ENCODE results near the gene LSM2. TPM values are rescaled to one million over a fixed set of nuclear protein-coding genes. Genes with fewer than 3 reads are reported as not detected.

The LSM2 gene
- 17.2 and 18.4 TPM in 2 replicates for total RNA-seq

DNA sequence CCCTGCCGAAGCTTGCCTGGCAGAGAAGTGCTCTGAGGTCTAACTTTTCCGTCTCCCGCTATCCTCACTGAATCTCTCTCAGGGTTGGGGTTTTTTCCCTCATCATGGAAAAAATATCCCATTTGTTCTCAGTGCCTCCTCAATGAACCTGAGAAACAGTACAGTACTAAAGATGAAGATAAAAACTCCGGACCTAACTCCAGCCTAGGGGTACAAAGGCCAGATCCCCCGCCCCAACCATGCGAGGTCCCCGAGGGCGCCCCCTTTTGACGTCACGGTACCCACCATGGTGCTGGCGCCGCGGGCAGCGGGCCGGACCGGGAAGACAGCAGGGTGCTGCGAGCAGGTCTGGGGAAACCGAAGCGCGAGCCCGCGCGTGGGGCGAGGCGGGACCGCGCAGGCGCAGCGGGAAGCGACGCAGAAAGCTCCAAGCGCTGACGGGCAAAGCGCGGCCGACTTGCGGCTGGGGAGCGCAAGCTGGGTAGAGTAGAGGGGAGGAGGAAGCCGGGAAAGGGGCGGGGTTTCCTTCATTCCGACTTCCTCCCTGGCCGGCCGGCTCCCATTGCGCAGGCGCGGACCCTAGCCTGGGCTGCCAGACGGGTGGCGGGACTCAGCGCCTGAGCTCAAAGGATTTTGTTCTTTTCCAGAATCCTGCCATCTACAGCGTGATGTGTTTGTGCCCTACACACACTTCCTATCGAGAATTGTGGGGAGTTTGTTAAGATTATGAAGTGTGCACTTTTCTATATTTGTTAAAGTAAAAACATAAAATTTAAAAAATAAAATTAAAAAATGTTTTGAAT, at the start of gene LSM2:
Gene LSM2 (minus strand): TSS at position 497 of the 803 bp plus-strand sequence. CDS start 209 bp downstream, at position 288.

GRCh38 chr6:31827286-31828079, 20.7 kb upstream of the LSM2 start, which contains the start of gene HSPA1B:
Gene HSPA1B (plus strand): TSS chr6:31827738. CDS start chr6:31827951, 213 bp downstream.

GRCh38 chr6:31815025-31815838, 8.5 kb upstream of the LSM2 start, which contains the start of the genes HSPA1A and HSPA1L:
Gene HSPA1A (plus strand): TSS chr6:31815543. CDS start chr6:31815757, 214 bp downstream.
Gene HSPA1L (minus strand): TSS chr6:31815283. CDS start chr6:31811972, 3,311 bp downstream.

GRCh38 chr6:31795616-31796298, 11.0 kb downstream of the LSM2 start, which contains the start of gene VARS1:
Gene VARS1 (minus strand): TSS chr6:31795752. CDS start chr6:31795217, 535 bp downstream.

GRCh38 chr6:31776989-31777666, 29.6 kb downstream of the LSM2 start, which contains the start of gene VWA7:
Gene VWA7 (minus strand): TSS chr6:31777328. CDS start chr6:31776779, 549 bp downstream.

DNA sequence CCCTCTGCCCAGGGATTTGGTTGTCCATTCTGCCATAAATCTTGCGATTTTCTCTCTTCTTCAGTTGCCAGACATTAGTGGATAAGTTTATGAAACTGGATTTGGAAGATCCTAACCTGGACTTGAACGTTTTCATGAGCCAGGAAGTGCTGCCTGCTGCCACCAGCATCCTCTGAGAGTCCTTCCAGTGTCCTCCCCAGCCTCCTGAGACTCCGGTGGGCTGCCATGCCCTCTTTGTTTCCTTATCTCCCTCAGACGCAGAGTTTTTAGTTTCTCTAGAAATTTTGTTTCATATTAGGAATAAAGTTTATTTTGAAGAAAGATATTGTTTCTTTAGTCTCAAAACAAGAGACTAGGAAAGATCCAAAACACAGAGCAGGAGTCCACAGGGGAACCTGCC, 44.4 kb downstream of the LSM2 start, which contains the start of gene SAPCD1:
Gene SAPCD1 (plus strand): TSS at position 301 of the 400 bp plus-strand sequence. CDS start 399 bp downstream, outside the sequence.

Other genes starting within 250 kb of the LSM2 start
- gene LTA, start 234.7 kb downstream of the LSM2 start, total RNA-seq, result not detected in 2 replicates
- under 0.01 TPM in 1 of 2 replicates, not detected in the other for gene TNF, start 231.4 kb downstream of the LSM2 start, total RNA-seq
- not detected in 2 replicates for gene LTB, start 224.5 kb downstream of the LSM2 start, total RNA-seq
- not detected in 2 replicates for gene LST1, start 220.7 kb downstream of the LSM2 start, total RNA-seq
- not detected in 2 replicates for gene NCR3, start 214.0 kb downstream of the LSM2 start, total RNA-seq
- not detected in 2 replicates for gene AIF1, start 191.7 kb downstream of the LSM2 start, total RNA-seq
- 29.1 and 76.5 TPM in 2 replicates for gene PRRC2A, start 186.3 kb downstream of the LSM2 start, total RNA-seq
- gene BAG6, start 154.3 kb downstream of the LSM2 start, total RNA-seq, result 116 and 226 TPM in 2 replicates
- gene APOM, start 151.1 kb downstream of the LSM2 start, total RNA-seq, result 0.60 and 0.89 TPM in 2 replicates
- 16.6 and 22.0 TPM in 2 replicates for gene C6orf47, start 146.2 kb downstream of the LSM2 start, total RNA-seq
- gene GPANK1, start 142.0 kb downstream of the LSM2 start, total RNA-seq, result 10.1 and 10.3 TPM in 2 replicates
- gene CSNK2B, start 140.9 kb downstream of the LSM2 start, total RNA-seq, result 73.6 and 90.3 TPM in 2 replicates
- 2.9 and 3.0 TPM in 2 replicates for gene LY6G5B, start 137.0 kb downstream of the LSM2 start, total RNA-seq
- gene LY6G5C, start 125.9 kb downstream of the LSM2 start, total RNA-seq, result 0.51 and 0.59 TPM in 2 replicates
- 38.6 and 56.1 TPM in 2 replicates for gene ABHD16A, start 103.6 kb downstream of the LSM2 start, total RNA-seq
- gene LY6G6F, start 100.1 kb downstream of the LSM2 start, total RNA-seq, result not detected in 2 replicates
- not detected in 2 replicates for gene LY6G6D, start 91.6 kb downstream of the LSM2 start, total RNA-seq
- gene LY6G6C, start 85.2 kb downstream of the LSM2 start, total RNA-seq, result not detected in 2 replicates
- not detected in 2 replicates for gene MPIG6B, start 83.6 kb downstream of the LSM2 start, total RNA-seq
- 54.9 and 59.1 TPM in 2 replicates for gene DDAH2, start 77.7 kb downstream of the LSM2 start, total RNA-seq
- 514 and 620 TPM in 2 replicates for gene CLIC1, start 70.4 kb downstream of the LSM2 start, total RNA-seq
- 3.6 and 10.9 TPM in 2 replicates for gene MSH5, start 67.0 kb downstream of the LSM2 start, total RNA-seq
- gene SAPCD1, start 44.3 kb downstream of the LSM2 start, total RNA-seq, result 1.2 TPM in 2 replicates
- 0.09 TPM in 1 of 2 replicates, not detected in the other for gene VWA7, start 29.6 kb downstream of the LSM2 start, total RNA-seq
- 67.4 and 123 TPM in 2 replicates for gene VARS1, start 11.2 kb downstream of the LSM2 start, total RNA-seq
- 1.2 and 2.1 TPM in 2 replicates for gene HSPA1L, start 8.3 kb upstream of the LSM2 start, total RNA-seq
- gene HSPA1A, start 8.6 kb upstream of the LSM2 start, total RNA-seq, result 73.6 and 99.1 TPM in 2 replicates
- gene HSPA1B, start 20.8 kb upstream of the LSM2 start, total RNA-seq, result 84.9 and 117 TPM in 2 replicates
- gene NEU1, start 55.9 kb upstream of the LSM2 start, total RNA-seq, result 72.0 and 133 TPM in 2 replicates
- gene SLC44A4, start 72.0 kb upstream of the LSM2 start, total RNA-seq, result 0.05 and 0.30 TPM in 2 replicates
- 51.1 and 57.6 TPM in 2 replicates for gene EHMT2, start 90.7 kb upstream of the LSM2 start, total RNA-seq
- 3.6 and 4.7 TPM in 2 replicates for gene ZBTB12, start 95.1 kb upstream of the LSM2 start, total RNA-seq
- 0.42 and 0.89 TPM in 2 replicates for gene C2, start 120.8 kb upstream of the LSM2 start, total RNA-seq
- gene CFB, start 139.1 kb upstream of the LSM2 start, total RNA-seq, result 4.1 and 28.8 TPM in 2 replicates
- 89.1 and 109 TPM in 2 replicates for gene NELFE, start 152.0 kb upstream of the LSM2 start, total RNA-seq
- gene SKIC2, start 152.2 kb upstream of the LSM2 start, total RNA-seq, result 60.3 and 63.7 TPM in 2 replicates
- 11.0 and 11.3 TPM in 2 replicates for gene DXO, start 165.2 kb upstream of the LSM2 start, total RNA-seq
- gene C4A, start 175.1 kb upstream of the LSM2 start, total RNA-seq, result 4.2 and 4.3 TPM in 2 replicates
- gene C4B, start 207.8 kb upstream of the LSM2 start, total RNA-seq, result 2.1 and 3.9 TPM in 2 replicates
- 0.14 TPM in 1 of 2 replicates, not detected in the other for gene CYP21A2, start 231.4 kb upstream of the LSM2 start, total RNA-seq

Measured in smooth muscle cell of the umbilical artery (primary cell).